HG03066 (cell line): ENCODE data around the gene SMIM31.
A peak's percentile ranks its signal among the peaks of the same experiment; 100 is the strongest.

Experiments
- ATAC-seq: cut with Tn5 transposase; IDR thresholded peaks from one replicate; pipeline ENCODE4 v1.9.1; 2021; ENCODE audit warnings: low read depth; ENCODE audit not compliant: unreplicated experiment

SMIM31 gene

GRCh38 chr4:164780839-164781238 is 26.9 kb downstream of the SMIM31 start:
- ATAC-seq, result no peak

GRCh38 chr4:164783976-164784375 is 30.0 kb downstream of the SMIM31 start:
- no peak for ATAC-seq

GRCh38 chr4:164789047-164789446 is 35.1 kb downstream of the SMIM31 start:
- ATAC-seq, result no peak

- no peak for ATAC-seq
These were observed 36.3 kb downstream of the SMIM31 start for GRCh38 chr4:164790249-164790648.

GRCh38 chr4:164799410-164799809 is 45.5 kb downstream of the SMIM31 start:
- no peak for ATAC-seq

- ATAC-seq, result no peak
These were observed 46.9 kb downstream of the SMIM31 start for GRCh38 chr4:164800786-164801185.

GRCh38 chr4:164802301-164802901 is 48.5 kb downstream of the SMIM31 start:
- ATAC-seq, result no peak

GRCh38 chr4:164803702-164804101 is 49.8 kb downstream of the SMIM31 start:
- ATAC-seq, result no peak

- no peak for ATAC-seq
These were observed 53.7 kb downstream of the SMIM31 start for GRCh38 chr4:164807611-164808010.

GRCh38 chr4:164813554-164813953 is 59.6 kb downstream of the SMIM31 start:
- no peak for ATAC-seq

GRCh38 chr4:164815711-164816110 is 61.8 kb downstream of the SMIM31 start:
- ATAC-seq, result no peak

GRCh38 chr4:164819366-164819765 is 65.4 kb downstream of the SMIM31 start:
- ATAC-seq, result no peak

- no peak for ATAC-seq
These were observed 67.8 kb downstream of the SMIM31 start for GRCh38 chr4:164821711-164822110.

GRCh38 chr4:164824581-164824980 is 70.7 kb downstream of the SMIM31 start:
- ATAC-seq, result no peak

GRCh38 chr4:164828955-164829354 is 75.0 kb downstream of the SMIM31 start:
- ATAC-seq, result no peak

- no peak for ATAC-seq
These were observed 92.6 kb downstream of the SMIM31 start for GRCh38 chr4:164846566-164846965.

- no peak for ATAC-seq
These were observed 93.1 kb downstream of the SMIM31 start for GRCh38 chr4:164847016-164847415.

GRCh38 chr4:164847967-164848649 is 94.2 kb downstream of the SMIM31 start:
- ATAC-seq, result peak; percentile 65
